GM18868 (cell line): ENCODE results near the gene CCNJ.
"Not testable (repeated sequence)": the region's sequence is repeated elsewhere in the genome, so short reads cannot be mapped to it uniquely, and the experiment has no call there.

ENCODE experiments used
- ATAC-seq: cut with Tn5 transposase; IDR thresholded peaks from one replicate; pipeline ENCODE4 v1.9.1; 2021; ENCODE audit warnings: mild to moderate bottlenecking, moderate library complexity; ENCODE audit not compliant: unreplicated experiment

Gene CCNJ

GRCh38 chr10:96043033-96043892 is at the start of gene CCNJ:
Gene CCNJ (plus strand): TSS chr10:96043583. CDS start chr10:96044394, 811 bp downstream.
- ATAC-seq, result peak; percentile 92

GRCh38 chr10:95994376-95994775 is 49.0 kb upstream of the CCNJ start:
- not testable (repeated sequence) for ATAC-seq

- ATAC-seq, result no peak
These were observed 45.1 kb upstream of the CCNJ start for GRCh38 chr10:95998255-95998784.

- no peak for ATAC-seq
These were observed 29.4 kb upstream of the CCNJ start for GRCh38 chr10:96013956-96014355.

GRCh38 chr10:96014473-96015102 is 28.8 kb upstream of the CCNJ start:
- ATAC-seq, result no peak

- ATAC-seq, result peak; percentile 72
These were observed 26.1 kb upstream of the CCNJ start for GRCh38 chr10:96017191-96017687.

- no peak for ATAC-seq
These were observed 22.1 kb upstream of the CCNJ start for GRCh38 chr10:96021332-96021731.

- ATAC-seq, result no peak
These were observed 20.6 kb upstream of the CCNJ start for GRCh38 chr10:96022739-96023138.

- no peak for ATAC-seq
These were observed 20.2 kb upstream of the CCNJ start for GRCh38 chr10:96023168-96023567.

- peak; percentile 61 for ATAC-seq
These were observed 17.8 kb upstream of the CCNJ start for GRCh38 chr10:96025566-96025965.

GRCh38 chr10:96034625-96035024 is 8.8 kb upstream of the CCNJ start:
- no peak for ATAC-seq

- no peak for ATAC-seq
These were observed 4.7 kb upstream of the CCNJ start for GRCh38 chr10:96038476-96039387.

- no peak for ATAC-seq
These were observed 2.2 kb upstream of the CCNJ start for GRCh38 chr10:96041146-96041545.

- peak; percentile 36 for ATAC-seq
These were observed 721 bp downstream of the CCNJ start for GRCh38 chr10:96043893-96044715.

- ATAC-seq, result no peak
These were observed 1.4 kb downstream of the CCNJ start for GRCh38 chr10:96044736-96045135.

- ATAC-seq, result no peak
These were observed 3.2 kb downstream of the CCNJ start for GRCh38 chr10:96046546-96046945.

- ATAC-seq, result no peak
These were observed 3.7 kb downstream of the CCNJ start for GRCh38 chr10:96047004-96047649.

GRCh38 chr10:96047925-96048324 is 4.5 kb downstream of the CCNJ start:
- not testable (repeated sequence) for ATAC-seq

GRCh38 chr10:96049340-96049739 is 6.0 kb downstream of the CCNJ start:
- ATAC-seq, result no peak
